ENCODE measurements around the gene SPOP. TPM values are rescaled to one million over a fixed set of nuclear protein-coding genes. Genes with fewer than 3 reads are reported as not detected.

Gene SPOP
- total and polyA plus RNA-seq, 2 experiments from 2014 or later, result 13.9 to 18.6 TPM

GRCh38 chr17:49582789-49583188, 95.1 kb downstream of the SPOP start:
- Mint-ChIP-seq H3K36me3 (ENCODE audit: low read depth) (no peaks in the 10 kb centered on the region; the same call in 2 of the 3 replicates), H3K27ac (no peak overlapping the region), H3K27me3 (ENCODE audit: insufficient read depth, low read depth, poor library complexity) (peaks cover 7% of the 10 kb centered on the region), H3K4me3 (no peak overlapping the region), H3K4me1 (peaks cover 16% of the 10 kb centered on the region; the same call in 2 of the 3 replicates), H3K9me3 (no peaks in the 10 kb centered on the region)
- H3K4me2 ChIP-seq, result no peak overlapping the region
- no peak overlapping the region for H3K27ac ChIP-seq (ENCODE audit: low read depth)
- ATAC-seq, result no peak
- DNase-seq (ENCODE audit: low spot score), result no peak
- no peaks in the 10 kb centered on the region for H3K9me2 ChIP-seq (ENCODE audit: insufficient read depth)
- no peaks in the 10 kb centered on the region for H3K4me1 ChIP-seq (ENCODE audit: insufficient read depth)
- peaks cover 5% of the 10 kb centered on the region for H3K27me3 ChIP-seq (ENCODE audit: insufficient read depth)
- no peaks in the 10 kb centered on the region for H4K20me1 ChIP-seq (replicated peaks; ENCODE audit: insufficient read depth)
- no peaks in the 10 kb centered on the region for H3K79me2 ChIP-seq (replicated peaks; ENCODE audit: insufficient read depth)
- TF ChIP-seq POLR2AphosphoS5 (IDR thresholded peaks at IDR 0.05; ENCODE audit: low read depth), result no peak
- TF ChIP-seq ZNF462 (CRISPR knock-in tag; IDR thresholded peaks at IDR 0.05), result no peak
- no peak for TF ChIP-seq EZH2phosphoT487 (IDR thresholded peaks at IDR 0.05; ENCODE audit: unreplicated experiment)
- no peak for TF ChIP-seq JUNB (IDR thresholded peaks at IDR 0.05; ENCODE audit: unreplicated experiment)
- no peak for TF ChIP-seq CREB1 (CRISPR knock-in tag; IDR thresholded peaks at IDR 0.05; ENCODE audit: low read depth)
- no peak for TF ChIP-seq STAT1 (IDR thresholded peaks at IDR 0.05; ENCODE audit: unreplicated experiment)
- no peak for TF ChIP-seq ZNF114 (CRISPR knock-in tag; IDR thresholded peaks at IDR 0.05)
- no peak for TF ChIP-seq CTCF (conservative IDR thresholded peaks at IDR 0.05; ENCODE audit: low read depth in 2 of 2)
- no peak for TF ChIP-seq ZNF331 (CRISPR knock-in tag; IDR thresholded peaks at IDR 0.05; ENCODE audit: low read depth)
- TF ChIP-seq REST (IDR thresholded peaks at IDR 0.05; ENCODE audit: unreplicated experiment), result no peak
- no peak for TF ChIP-seq ETS1 (IDR thresholded peaks at IDR 0.05)
- TF ChIP-seq NANOG (IDR thresholded peaks at IDR 0.05; ENCODE audit: borderline replicate concordance), result no peak
- no peaks in the 10 kb centered on the region for H3K36me3 ChIP-seq (ENCODE audit: insufficient read depth)
- no peak overlapping the region for H2AFZ ChIP-seq
- 0 out of 2 replicates have a peak, but pooled peaks cover 3% of the 10 kb centered on the region for H3F3A ChIP-seq (replicated peaks; ENCODE audit: low read depth)
- H3K4me3 ChIP-seq, result no peak overlapping the region

Data from GM23338 (cell line).